Body of pancreas (tissue), 4 donors: ENCODE results near the gene DNALI1.

Source experiments
- POLR2A ChIP-seq, 3 donors: fragments of 450-650 bp; IDR thresholded peaks; one replicate each; pipeline ENCODE4 v1.6.1; 2016; ENCODE audit warnings: antibody characterized with exemption in 3 of 3, mild to moderate bottlenecking in 2 of 3
- TF ChIP-seq, protein P1 (sequence below), 7 experiments: fragments of 450-650 bp in 4 of 7; fragments of 200-600 bp in 3 of 7; sonication (generic) in 3 of 7; IDR thresholded peaks; one replicate each; pipeline ENCODE4 v1.5.1; 2016 to 2019; ENCODE audit warnings: antibody characterized with exemption in 7 of 7

DNA sequence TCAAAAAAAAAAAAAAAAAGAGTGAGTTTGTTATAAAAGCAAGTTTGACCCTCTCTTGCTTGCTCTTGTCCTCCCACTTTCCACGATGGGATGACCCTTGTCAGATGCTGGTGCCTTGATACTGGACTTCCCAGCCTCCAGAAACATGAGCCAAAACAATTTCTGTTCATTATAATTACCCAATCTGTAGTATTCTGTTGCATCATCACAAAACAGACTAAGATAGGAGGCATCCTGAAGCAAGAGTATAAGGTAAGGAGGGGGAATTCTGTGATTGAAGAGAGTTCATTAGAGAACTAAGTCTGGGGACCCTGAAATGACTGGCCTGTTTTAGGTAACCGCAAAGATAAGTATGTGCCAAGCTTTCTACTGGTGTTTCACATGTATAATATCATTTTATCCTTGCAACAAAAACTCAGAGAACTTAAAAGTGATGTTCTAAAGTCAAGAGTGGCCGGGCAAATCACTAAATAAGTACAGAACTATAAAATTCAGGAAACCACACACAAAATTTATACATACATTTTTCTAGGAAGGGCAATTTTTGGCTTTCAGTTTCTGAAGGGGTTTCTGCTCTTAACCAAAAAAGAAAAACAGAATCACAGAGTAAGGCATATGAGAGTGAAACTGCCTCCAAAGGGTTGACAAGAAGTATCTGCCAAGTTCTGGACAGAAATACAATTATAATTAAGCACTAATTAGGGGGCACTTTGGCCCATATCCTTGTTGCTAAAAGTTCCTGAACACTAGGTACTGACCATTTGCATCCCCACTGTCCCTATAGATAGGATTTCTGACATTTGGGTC, 14.0 kb downstream of the DNALI1 start:
- TF ChIP-seq POLR2A (IDR thresholded peaks at IDR 0.05): no peak
- TF ChIP-seq, protein P1, sequence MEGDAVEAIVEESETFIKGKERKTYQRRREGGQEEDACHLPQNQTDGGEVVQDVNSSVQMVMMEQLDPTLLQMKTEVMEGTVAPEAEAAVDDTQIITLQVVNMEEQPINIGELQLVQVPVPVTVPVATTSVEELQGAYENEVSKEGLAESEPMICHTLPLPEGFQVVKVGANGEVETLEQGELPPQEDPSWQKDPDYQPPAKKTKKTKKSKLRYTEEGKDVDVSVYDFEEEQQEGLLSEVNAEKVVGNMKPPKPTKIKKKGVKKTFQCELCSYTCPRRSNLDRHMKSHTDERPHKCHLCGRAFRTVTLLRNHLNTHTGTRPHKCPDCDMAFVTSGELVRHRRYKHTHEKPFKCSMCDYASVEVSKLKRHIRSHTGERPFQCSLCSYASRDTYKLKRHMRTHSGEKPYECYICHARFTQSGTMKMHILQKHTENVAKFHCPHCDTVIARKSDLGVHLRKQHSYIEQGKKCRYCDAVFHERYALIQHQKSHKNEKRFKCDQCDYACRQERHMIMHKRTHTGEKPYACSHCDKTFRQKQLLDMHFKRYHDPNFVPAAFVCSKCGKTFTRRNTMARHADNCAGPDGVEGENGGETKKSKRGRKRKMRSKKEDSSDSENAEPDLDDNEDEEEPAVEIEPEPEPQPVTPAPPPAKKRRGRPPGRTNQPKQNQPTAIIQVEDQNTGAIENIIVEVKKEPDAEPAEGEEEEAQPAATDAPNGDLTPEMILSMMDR (IDR thresholded peaks at IDR 0.05): no peak
